ENCODE data around the gene TREH.
"Not testable (repeated sequence)": the region's sequence is repeated elsewhere in the genome, so short reads cannot be mapped to it uniquely, and the experiment has no call there.

The TREH gene

GRCh38 chr11:118679483-118679882 lies at the start of gene TREH:
Gene TREH (minus strand): TSS chr11:118679650. CDS start chr11:118679627, 23 bp downstream.
- Histone ChIP-seq H3K27me3 (no peaks in the 10 kb centered on the region), H3K36me3 (no peaks in the 10 kb centered on the region), H3K4me3 (ENCODE audit: low read depth in 1 of 2, low read length in 1 of 2) (no peak within 1 kb of the TSS), H3K27ac (no peak within 1 kb of the TSS), H3K9me3 (no peaks in the 10 kb centered on the region), H3K4me1 (ENCODE audit: control insufficient read depth in 1 of 2, insufficient read depth in 1 of 2, low read depth in 1 of 2, low read length in 1 of 2) (no peaks in the 10 kb centered on the region)
- TF ChIP-seq CTCF (IDR thresholded peaks at IDR 0.05), result no peak

GRCh38 chr11:118728112-118728511 lies 48.7 kb upstream of the TREH start:
- peaks cover 12% of the 10 kb centered on the region for H3K27me3 ChIP-seq
- H3K4me1 ChIP-seq (ENCODE audit: control insufficient read depth in 1 of 2, insufficient read depth in 1 of 2, low read depth in 1 of 2, low read length in 1 of 2); H3K4me3 ChIP-seq (ENCODE audit: low read depth in 1 of 2, low read length in 1 of 2); H3K27ac ChIP-seq; H3K9me3 ChIP-seq; H3K36me3 ChIP-seq: not testable (repeated sequence)

GRCh38 chr11:118727721-118728066 lies 48.2 kb upstream of the TREH start:
- H3K27ac ChIP-seq; H3K36me3 ChIP-seq; H3K4me1 ChIP-seq (ENCODE audit: control insufficient read depth in 1 of 2, insufficient read depth in 1 of 2, low read depth in 1 of 2, low read length in 1 of 2); H3K4me3 ChIP-seq (ENCODE audit: low read depth in 1 of 2, low read length in 1 of 2); H3K9me3 ChIP-seq: not testable (repeated sequence)
- H3K27me3 ChIP-seq, result peaks cover 16% of the 10 kb centered on the region

GRCh38 chr11:118727001-118727720 lies 47.7 kb upstream of the TREH start:
- H3K4me3 ChIP-seq (ENCODE audit: low read depth in 1 of 2, low read length in 1 of 2); H3K36me3 ChIP-seq; H3K27ac ChIP-seq; H3K4me1 ChIP-seq (ENCODE audit: control insufficient read depth in 1 of 2, insufficient read depth in 1 of 2, low read depth in 1 of 2, low read length in 1 of 2); H3K9me3 ChIP-seq: not testable (repeated sequence)
- peaks cover 18% of the 10 kb centered on the region for H3K27me3 ChIP-seq

GRCh38 chr11:118721478-118722015 lies 42.1 kb upstream of the TREH start:
- not testable (repeated sequence) for H3K4me1 ChIP-seq (ENCODE audit: control insufficient read depth in 1 of 2, insufficient read depth in 1 of 2, low read depth in 1 of 2, low read length in 1 of 2); H3K9me3 ChIP-seq; H3K27ac ChIP-seq; H3K4me3 ChIP-seq (ENCODE audit: low read depth in 1 of 2, low read length in 1 of 2); H3K36me3 ChIP-seq
- H3K27me3 ChIP-seq, result peaks cover 30% of the 10 kb centered on the region

GRCh38 chr11:118720740-118721139 lies 41.3 kb upstream of the TREH start:
- H3K4me1 ChIP-seq (ENCODE audit: control insufficient read depth in 1 of 2, insufficient read depth in 1 of 2, low read depth in 1 of 2, low read length in 1 of 2); H3K9me3 ChIP-seq; H3K27ac ChIP-seq; H3K4me3 ChIP-seq (ENCODE audit: low read depth in 1 of 2, low read length in 1 of 2); H3K36me3 ChIP-seq: not testable (repeated sequence)
- peaks cover 27% of the 10 kb centered on the region for H3K27me3 ChIP-seq

- not testable (repeated sequence) for H3K4me1 ChIP-seq (ENCODE audit: control insufficient read depth in 1 of 2, insufficient read depth in 1 of 2, low read depth in 1 of 2, low read length in 1 of 2); H3K4me3 ChIP-seq (ENCODE audit: low read depth in 1 of 2, low read length in 1 of 2); H3K27ac ChIP-seq; H3K9me3 ChIP-seq; H3K36me3 ChIP-seq
- peaks cover 30% of the 10 kb centered on the region for H3K27me3 ChIP-seq
Measured at GRCh38 chr11:118720078-118720477, 40.6 kb upstream of the TREH start.

GRCh38 chr11:118718562-118718961 lies 39.1 kb upstream of the TREH start:
- not testable (repeated sequence) for H3K36me3 ChIP-seq; H3K4me3 ChIP-seq (ENCODE audit: low read depth in 1 of 2, low read length in 1 of 2); H3K4me1 ChIP-seq (ENCODE audit: control insufficient read depth in 1 of 2, insufficient read depth in 1 of 2, low read depth in 1 of 2, low read length in 1 of 2); H3K9me3 ChIP-seq; H3K27ac ChIP-seq
- H3K27me3 ChIP-seq, result peaks cover 30% of the 10 kb centered on the region

- peaks cover 24% of the 10 kb centered on the region for H3K27me3 ChIP-seq
- not testable (repeated sequence) for H3K4me1 ChIP-seq (ENCODE audit: control insufficient read depth in 1 of 2, insufficient read depth in 1 of 2, low read depth in 1 of 2, low read length in 1 of 2); H3K36me3 ChIP-seq; H3K27ac ChIP-seq; H3K9me3 ChIP-seq; H3K4me3 ChIP-seq (ENCODE audit: low read depth in 1 of 2, low read length in 1 of 2)
Measured at GRCh38 chr11:118717733-118718132, 38.3 kb upstream of the TREH start.

- not testable (repeated sequence) for H3K4me3 ChIP-seq (ENCODE audit: low read depth in 1 of 2, low read length in 1 of 2); H3K36me3 ChIP-seq; H3K4me1 ChIP-seq (ENCODE audit: control insufficient read depth in 1 of 2, insufficient read depth in 1 of 2, low read depth in 1 of 2, low read length in 1 of 2); H3K9me3 ChIP-seq; H3K27ac ChIP-seq
- H3K27me3 ChIP-seq, result peaks cover 21% of the 10 kb centered on the region
Measured at GRCh38 chr11:118717221-118717620, 37.8 kb upstream of the TREH start.

Measured in neutrophil (primary cell).